Measurements from ENCODE around the gene SARDH. TPM values are rescaled to one million over a fixed set of nuclear protein-coding genes. Genes with fewer than 3 reads are reported as not detected.

SARDH gene
- total RNA-seq, 1 donor from 2014 or later: 0.56 TPM

- H3K4me1 Mint-ChIP-seq (ENCODE audit: unreplicated experiment): no peaks in the 10 kb centered on the region
- H3K9me3 Mint-ChIP-seq (ENCODE audit: unreplicated experiment): no peaks in the 10 kb centered on the region
- no peaks in the 10 kb centered on the region for H3K36me3 Mint-ChIP-seq (ENCODE audit: unreplicated experiment)
- no peak for DNase-seq (ENCODE audit: extremely low spot score, unreplicated experiment)
- no peak for TF ChIP-seq CTCF (IDR thresholded peaks at IDR 0.05)
- peaks cover 59% of the 10 kb centered on the region for H3K27me3 Mint-ChIP-seq (ENCODE audit: unreplicated experiment)
- no peak overlapping the region for H3K4me3 Mint-ChIP-seq (ENCODE audit: unreplicated experiment)
- no peak overlapping the region for H3K27ac Mint-ChIP-seq (ENCODE audit: unreplicated experiment)
Measured at GRCh38 chr9:133645021-133645765, 93.0 kb downstream of the SARDH start.

GRCh38 chr9:133643978-133644760, 94.0 kb downstream of the SARDH start:
- H3K27ac Mint-ChIP-seq (ENCODE audit: unreplicated experiment): no peak overlapping the region
- no peaks in the 10 kb centered on the region for H3K36me3 Mint-ChIP-seq (ENCODE audit: unreplicated experiment)
- H3K4me3 Mint-ChIP-seq (ENCODE audit: unreplicated experiment): no peak overlapping the region
- H3K4me1 Mint-ChIP-seq (ENCODE audit: unreplicated experiment): no peaks in the 10 kb centered on the region
- no peak for TF ChIP-seq CTCF (IDR thresholded peaks at IDR 0.05)
- H3K27me3 Mint-ChIP-seq (ENCODE audit: unreplicated experiment): peaks cover 60% of the 10 kb centered on the region
- DNase-seq (ENCODE audit: extremely low spot score, unreplicated experiment): no peak
- H3K9me3 Mint-ChIP-seq (ENCODE audit: unreplicated experiment): no peaks in the 10 kb centered on the region

GRCh38 chr9:133643362-133643755, 94.8 kb downstream of the SARDH start:
- H3K4me1 Mint-ChIP-seq (ENCODE audit: unreplicated experiment): no peaks in the 10 kb centered on the region
- no peaks in the 10 kb centered on the region for H3K9me3 Mint-ChIP-seq (ENCODE audit: unreplicated experiment)
- no peak for DNase-seq (ENCODE audit: extremely low spot score, unreplicated experiment)
- no peaks in the 10 kb centered on the region for H3K36me3 Mint-ChIP-seq (ENCODE audit: unreplicated experiment)
- no peak overlapping the region for H3K4me3 Mint-ChIP-seq (ENCODE audit: unreplicated experiment)
- no peak for TF ChIP-seq CTCF (IDR thresholded peaks at IDR 0.05)
- H3K27ac Mint-ChIP-seq (ENCODE audit: unreplicated experiment): no peak overlapping the region
- peaks cover 56% of the 10 kb centered on the region for H3K27me3 Mint-ChIP-seq (ENCODE audit: unreplicated experiment)

- TF ChIP-seq CTCF (IDR thresholded peaks at IDR 0.05): no peak
- H3K4me1 Mint-ChIP-seq (ENCODE audit: unreplicated experiment): no peaks in the 10 kb centered on the region
- H3K9me3 Mint-ChIP-seq (ENCODE audit: unreplicated experiment): no peaks in the 10 kb centered on the region
- no peak overlapping the region for H3K4me3 Mint-ChIP-seq (ENCODE audit: unreplicated experiment)
- H3K27ac Mint-ChIP-seq (ENCODE audit: unreplicated experiment): no peak overlapping the region
- H3K36me3 Mint-ChIP-seq (ENCODE audit: unreplicated experiment): no peaks in the 10 kb centered on the region
- H3K27me3 Mint-ChIP-seq (ENCODE audit: unreplicated experiment): peaks cover 56% of the 10 kb centered on the region
- DNase-seq (ENCODE audit: extremely low spot score, unreplicated experiment): no peak
Measured at GRCh38 chr9:133642708-133643361, 95.3 kb downstream of the SARDH start.
